Fibroblast of skin of scalp (primary cell): ENCODE data around the gene FCGR3B.
A peak's percentile ranks its signal among the peaks of the same experiment; 100 is the strongest.
"Not testable (repeated sequence)": the region's sequence is repeated elsewhere in the genome, so short reads cannot be mapped to it uniquely, and the experiment has no call there.

ENCODE experiments used
- DNase-seq: peaks from one replicate; pipeline ENCODE4 v3.0.0-alpha.2; 2013

The FCGR3B gene

DNA sequence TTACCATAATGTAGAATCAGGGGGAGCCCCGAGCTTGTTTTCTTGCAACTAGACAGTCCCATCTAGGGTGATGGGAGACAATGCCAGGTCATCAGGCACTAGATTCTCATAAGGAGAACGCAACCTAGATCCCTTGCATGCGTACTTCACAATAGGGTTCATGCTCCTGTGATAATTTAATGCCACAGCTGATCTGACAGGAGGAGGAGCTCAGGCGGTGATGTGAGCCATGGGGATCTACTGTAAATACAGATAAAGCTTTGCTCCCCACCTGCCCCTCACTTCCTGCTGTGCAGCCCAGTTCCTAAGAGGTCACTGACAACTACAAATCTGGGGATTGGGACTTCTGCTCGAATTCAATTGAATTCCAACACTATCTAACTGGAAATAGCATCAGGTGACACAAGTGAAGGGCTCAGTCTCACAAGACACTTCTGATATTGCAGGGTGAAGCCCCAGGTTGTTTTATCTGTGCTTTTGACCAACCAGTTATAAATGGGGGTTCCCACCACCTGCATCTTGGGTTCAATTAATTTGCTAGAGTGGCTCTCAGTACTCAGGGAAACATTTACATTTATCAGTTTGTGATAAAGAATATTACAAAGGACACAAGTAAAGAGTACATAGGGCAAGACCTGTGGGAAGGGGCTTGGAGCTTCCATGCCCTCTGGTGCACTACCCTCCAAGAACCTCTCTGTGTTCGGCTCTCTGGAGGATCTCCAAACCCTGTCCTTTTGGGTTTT, 7.4 kb upstream of the FCGR3B start:
- DNase-seq, result not testable (repeated sequence)

DNA sequence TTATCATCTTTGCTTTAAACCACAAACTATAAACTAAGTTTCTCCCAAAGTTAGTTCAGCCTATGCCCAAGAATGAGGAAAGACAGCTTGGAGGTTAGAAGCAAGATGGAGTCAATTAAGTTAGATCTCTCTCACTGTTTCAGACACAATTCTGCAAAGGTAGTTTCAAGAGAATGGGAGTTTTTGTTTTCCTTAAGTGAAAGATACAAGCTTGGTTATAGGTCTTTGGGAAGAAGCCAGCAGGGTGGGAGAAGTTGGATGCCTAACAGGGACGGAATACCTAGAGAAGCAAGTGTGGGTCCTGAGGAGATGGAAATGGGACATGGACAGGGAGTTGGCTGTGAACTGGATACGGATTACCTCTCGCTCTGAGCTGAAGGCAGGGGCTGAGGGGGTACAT, 6.0 kb upstream of the FCGR3B start:
- DNase-seq, result not testable (repeated sequence)

DNA sequence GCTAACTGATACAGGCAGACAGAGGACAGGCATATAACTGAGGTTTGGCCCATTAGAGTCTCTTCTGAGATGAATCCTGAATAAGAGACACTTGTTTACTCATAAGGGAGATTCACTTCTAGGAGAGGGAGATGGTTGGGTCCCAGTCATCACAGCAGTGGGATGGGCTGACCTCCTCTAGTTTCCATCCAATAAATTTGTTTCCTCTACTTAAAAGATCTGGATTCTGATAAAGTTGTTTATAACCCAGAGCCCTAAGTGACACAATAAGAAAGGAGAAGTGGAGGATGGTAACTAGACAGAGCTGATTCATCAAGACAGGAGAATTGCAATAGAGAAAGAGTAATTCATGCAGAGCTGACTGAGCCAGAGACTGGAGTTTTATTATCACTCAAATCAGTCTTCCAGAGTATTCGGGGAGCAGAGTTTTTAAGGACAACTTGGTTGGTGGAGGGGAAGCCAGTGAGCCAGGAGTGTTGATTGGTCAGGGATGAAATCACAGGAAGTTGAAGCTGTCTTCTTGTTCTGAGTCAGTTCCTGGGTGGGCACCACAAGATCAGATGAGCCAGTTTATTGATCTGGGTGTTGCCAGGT, 5.3 kb upstream of the FCGR3B start:
- DNase-seq, result not testable (repeated sequence)

DNA sequence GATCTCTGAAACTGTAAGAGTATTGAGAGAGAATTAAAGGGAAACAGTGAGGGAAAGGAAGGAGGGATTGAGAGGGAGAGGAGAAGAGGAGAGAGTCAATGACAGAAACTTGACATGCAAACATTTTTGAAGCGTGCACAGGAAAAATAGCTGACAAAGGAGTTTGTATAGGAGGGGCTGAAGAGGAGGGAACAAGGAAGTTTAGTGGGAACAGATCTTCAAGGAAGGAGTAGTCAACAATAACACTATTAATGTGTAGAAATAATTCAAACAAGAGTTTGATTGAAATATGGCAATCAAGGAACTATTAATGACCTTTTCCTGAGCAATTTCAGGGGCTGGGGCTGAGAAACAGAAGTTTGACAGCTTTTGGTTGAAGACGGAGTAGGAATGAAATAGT, 4.0 kb upstream of the FCGR3B start:
- not testable (repeated sequence) for DNase-seq

DNA sequence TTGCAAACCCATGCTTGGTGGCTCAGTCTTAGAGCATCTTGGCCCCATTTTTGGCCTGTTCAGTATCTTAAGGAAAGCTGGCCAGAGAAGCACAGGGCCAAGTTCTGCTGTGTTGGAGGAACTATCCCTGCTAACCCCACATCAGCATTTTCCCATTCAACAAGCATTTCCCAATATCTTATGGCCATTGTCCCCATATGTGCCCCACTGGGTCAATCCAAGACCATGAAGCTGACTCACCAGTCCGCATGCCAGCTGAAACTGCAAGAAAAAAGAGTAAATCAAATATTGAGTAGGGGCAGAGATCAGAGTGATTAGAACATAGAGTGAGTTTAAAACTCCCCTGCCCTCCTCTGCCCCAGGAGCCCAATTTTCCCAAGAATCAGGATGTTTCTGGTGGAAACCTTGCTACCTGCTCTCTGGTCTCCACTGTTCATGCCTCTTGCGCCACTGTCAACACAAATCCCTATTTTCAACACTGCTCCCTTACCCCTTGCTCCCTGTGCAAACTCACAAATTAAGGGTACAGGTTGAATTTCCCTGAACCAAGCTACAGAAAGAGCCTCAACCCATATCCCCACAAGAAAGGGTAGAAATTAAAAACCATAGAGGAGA, 741 bp downstream of the FCGR3B start:
- not testable (repeated sequence) for DNase-seq

DNA sequence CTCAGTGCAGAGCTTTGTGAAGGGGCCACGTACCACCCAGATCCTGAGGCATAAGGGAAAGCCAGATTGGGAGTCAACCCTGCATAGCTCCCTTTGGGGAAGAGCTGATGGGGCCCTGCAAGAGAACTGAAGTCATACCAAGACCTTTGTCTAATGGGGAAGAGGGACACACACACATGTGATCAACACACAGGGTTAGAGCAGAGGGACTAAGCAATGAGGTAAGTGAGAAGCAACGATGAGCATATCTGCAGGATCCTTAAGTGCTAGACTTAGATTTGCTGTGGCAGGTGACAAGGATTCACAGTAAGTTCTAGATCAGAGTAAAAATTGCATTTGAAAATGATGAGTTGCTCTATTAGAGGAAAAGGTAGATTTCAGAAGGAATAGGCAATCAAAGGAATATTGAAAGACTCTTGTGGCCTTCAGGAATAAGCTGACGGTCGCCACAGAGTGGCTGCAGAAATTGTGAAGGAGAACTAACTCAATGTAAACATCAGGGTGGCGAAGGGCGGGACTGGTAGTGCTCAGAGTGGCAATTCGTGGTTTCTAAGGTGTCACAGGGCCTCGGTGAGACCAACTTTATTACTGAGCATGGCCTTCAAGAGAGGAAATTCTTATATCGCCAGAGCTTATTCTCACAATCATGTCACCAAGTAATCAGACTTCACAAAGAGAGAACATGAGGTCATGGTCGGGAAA, 4.4 kb downstream of the FCGR3B start:
- not testable (repeated sequence) for DNase-seq

DNA sequence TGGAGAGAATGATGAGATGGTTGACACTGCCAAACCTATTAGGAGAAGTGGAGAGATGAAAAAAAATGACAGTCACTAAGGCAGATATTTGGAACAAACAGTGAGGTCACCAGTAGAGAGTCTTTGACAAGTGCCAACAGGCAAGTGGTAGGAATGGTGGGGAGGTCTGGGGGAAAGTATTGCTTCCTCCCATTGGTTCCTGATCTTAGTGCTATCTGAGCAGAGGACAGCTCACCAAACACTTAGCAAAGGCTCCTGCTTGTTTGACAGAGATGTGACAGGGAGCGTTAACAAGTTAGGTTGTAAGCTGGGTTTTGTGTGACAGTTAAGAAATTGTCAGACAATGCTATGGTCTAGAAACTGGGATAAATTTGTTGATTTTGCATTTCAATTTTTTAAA, 6.4 kb downstream of the FCGR3B start:
- DNase-seq, result not testable (repeated sequence)

DNA sequence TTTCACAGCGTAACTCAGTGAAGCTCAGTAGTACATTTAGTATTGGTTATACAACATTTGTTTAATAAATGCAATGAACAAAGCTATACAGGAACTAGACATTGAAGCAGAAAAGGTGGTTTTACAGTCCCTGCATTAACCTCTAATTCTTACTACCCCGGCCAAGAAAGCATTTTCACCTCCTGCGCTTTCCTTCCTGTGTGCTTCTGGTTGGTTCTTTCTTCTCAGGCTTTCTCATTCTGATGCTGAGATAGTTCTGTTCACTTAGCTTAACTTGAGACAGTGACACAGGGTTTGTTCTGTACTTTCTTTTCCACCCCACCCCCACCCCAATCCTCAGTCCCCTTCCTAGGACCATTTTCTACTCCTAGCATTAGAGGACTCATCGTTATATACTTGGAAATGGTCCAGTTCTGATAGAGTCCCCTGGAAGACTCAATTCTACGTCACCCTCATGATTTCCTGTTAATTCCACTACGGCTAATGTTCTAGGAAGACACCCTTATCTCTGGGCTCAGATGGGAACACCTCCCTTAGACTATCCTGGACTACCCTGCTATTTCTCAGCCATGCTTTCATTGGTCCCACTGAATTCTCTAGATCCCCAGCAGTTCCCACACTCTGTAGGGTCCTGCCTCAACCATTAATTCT, 7.5 kb downstream of the FCGR3B start:
- not testable (repeated sequence) for DNase-seq

DNA sequence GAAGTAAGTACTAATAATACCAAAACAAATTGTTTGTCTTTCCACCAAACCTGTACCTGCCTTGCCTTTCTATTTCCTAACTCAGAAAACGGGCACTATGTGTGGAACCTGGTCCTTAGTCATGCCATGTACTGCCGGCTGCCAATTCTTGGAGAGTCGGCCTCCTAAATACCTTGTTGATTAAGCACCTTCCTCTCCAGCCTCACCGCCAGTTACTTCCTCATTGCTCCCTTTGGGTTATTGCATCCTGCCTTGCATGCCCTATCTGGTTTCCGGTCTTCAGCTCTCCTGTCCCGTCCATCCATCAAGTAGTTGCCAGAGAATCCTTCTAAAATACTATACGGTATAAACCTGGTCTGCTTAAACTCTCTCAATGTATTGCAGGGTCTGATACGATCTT, 8.9 kb downstream of the FCGR3B start:
- DNase-seq, result not testable (repeated sequence)

DNA sequence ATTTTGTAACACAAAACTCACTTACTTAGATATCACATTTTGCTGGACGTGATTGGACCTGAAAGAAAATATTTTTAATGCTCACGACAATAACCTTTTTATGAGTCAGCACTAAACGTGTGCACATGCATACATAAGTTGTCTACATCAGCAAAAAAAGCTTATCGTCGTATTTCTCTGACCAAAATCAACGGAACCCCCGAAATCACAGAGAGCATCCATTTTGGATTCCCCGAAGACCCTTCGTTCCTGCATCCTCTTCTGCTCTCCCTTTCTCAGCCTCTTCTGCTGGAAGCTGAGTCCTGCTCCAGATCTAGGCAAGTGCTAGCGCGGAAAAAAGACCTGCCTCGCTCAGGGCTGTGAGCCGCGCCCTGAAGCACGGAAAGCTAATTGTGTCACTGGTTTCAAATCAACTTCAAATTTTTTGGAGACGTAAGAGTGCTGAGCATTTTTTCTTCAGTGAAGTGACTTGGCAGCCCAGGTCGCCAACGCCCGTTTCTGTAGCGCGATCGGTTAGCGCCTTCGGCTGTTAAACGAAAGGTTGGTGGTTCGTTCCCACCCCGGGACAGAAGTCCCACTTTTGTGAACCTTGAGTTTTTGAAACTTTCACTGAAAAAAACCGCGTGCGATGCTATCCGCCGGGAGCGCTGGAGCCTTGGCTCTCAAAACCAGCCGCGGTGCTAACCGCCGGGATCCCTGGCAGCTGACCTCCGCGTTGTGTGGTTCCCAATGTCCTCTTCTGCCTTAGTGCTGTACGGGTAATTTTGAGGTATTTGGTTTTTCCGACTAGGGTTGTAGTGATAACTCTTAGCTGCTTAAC, 9.6 kb downstream of the FCGR3B start:
- DNase-seq, result peak; percentile 78

DNA sequence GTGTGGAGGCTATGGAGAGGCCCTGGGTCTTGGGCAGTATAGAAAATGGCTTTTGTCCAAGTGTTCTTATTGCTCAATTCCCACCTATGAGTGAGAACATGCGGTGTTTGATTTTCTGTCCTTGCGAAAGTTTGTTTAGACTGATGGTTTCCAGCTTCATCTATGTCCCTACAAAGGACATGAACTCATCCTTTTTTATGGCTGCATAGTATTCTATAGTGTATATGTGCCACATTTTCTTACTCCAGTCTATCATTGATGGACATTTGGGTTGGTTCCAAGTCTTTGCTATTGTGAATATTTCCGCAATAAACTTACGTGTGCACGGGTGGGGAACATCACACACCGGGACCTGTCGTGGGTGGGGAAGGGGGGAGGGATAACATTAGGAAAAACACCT, 10.6 kb downstream of the FCGR3B start:
- not testable (repeated sequence) for DNase-seq

DNA sequence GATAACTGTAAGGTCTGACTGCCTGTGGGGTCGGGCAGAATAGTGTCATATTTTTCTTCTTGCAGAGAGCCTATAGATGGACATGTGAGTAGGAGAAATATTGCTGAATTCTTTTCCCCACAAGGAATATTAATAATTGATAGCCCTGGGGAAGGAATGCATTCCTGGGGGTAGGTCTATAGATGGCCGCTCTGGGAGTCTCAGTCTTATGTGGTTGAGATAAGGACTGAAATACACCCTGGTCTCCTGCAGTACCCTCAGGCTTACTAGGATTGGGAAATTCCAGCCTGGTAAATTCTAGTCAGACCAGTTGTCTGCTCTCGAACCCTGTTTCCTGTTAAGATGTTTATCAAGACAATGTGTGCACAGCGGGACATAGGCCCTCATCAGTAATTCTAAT, 12.5 kb downstream of the FCGR3B start:
- DNase-seq, result not testable (repeated sequence)

DNA sequence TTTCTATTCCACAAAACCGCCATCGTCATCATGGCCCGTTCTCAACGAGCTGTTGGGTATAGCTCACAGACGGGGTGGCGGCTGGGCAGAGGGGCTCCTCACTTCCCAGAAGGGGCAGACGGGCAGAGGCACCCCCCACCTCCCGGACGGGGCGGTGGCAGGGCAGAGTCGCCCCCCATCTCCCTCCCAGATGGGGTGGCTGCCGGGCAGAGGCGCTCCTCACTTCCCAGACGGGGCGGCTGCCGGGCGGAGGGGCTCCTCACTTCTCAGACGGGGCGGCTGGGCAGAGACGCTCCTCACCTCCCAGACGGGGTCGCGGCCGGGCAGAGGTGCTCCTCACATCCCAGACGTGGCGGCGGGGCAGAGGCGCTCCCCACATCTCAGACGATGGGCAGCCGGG, 14.6 kb downstream of the FCGR3B start:
- DNase-seq, result not testable (repeated sequence)

DNA sequence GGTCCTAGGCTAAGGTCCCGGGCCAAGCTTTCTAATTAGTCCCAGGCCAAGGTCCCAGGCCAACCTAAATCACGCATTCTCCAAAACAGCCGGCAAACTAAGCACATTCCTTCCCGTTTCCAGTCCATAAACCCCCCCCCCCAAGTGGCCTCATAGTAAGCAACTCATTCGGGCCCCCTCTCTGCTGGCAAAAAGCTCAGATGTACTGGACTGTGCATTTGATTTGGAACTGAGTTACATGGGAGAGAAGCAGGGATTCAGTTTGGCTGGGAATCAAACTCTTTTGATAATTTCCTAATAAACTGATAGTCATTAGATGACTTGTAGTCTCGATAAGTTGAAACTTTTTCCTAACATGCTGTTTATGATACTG, 17.8 kb downstream of the FCGR3B start:
- DNase-seq, result peak; percentile 35

DNA sequence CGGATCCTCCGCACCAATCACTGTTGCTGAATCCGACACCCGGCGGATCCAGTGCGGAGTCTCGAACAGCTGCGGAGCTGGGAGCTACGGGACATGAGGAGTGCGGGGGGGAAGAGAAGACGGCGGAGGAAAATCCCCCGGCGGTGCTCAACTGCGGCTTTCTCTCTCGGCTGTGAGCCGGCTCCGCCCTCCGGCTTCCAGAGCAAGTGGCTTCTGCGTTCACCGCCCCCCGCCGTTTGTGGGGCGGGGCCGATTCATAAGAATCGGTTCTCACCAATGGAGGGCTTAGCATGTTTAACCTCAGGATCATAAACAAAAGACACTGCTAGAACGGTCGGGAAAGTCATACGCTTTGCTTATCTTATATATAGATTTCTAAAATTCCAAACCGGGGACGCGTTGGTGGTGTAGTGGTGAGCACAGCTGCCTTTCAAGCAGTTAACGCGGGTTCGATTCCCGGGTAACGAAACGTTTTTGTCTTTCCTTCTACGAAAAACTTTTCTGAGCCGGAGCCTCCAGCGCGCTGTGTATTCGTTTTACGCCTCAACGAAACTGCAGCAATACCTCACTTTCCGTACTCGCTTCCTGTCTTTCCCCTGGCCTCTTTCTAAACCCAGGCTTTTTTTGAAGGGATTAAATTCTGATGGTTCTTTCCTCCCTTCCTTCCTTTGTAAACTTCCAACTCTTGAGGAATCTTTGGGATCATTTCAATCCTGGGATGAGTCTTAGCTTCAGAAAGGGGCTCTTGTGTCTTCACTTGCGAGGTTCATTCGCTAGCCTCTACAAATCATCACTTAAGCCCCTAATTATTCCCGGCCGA, 18.4 kb downstream of the FCGR3B start:
- peak; percentile 99 for DNase-seq

DNA sequence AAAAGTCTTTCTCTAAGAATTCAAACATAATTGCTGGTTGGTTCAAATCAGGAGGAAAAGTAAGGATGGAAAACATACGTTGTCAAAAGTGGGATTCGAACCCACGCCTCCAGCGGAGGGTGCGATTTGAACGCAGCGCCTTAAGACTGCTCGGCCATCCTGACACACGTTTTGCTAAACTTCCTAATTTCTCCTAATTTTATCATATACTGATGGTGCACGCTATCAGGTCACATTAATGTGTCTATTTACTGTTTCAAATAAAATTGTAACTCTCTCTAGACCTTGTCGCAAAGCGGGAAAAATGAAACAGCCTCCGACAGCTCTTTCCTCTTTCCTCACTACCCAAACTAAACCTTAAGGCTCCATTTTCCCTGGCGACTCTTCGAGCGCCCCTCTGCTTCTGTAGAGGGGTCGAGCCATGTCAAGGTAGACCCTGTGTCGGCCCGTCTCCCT, 19.1 kb downstream of the FCGR3B start:
- peak; percentile 50 for DNase-seq

DNA sequence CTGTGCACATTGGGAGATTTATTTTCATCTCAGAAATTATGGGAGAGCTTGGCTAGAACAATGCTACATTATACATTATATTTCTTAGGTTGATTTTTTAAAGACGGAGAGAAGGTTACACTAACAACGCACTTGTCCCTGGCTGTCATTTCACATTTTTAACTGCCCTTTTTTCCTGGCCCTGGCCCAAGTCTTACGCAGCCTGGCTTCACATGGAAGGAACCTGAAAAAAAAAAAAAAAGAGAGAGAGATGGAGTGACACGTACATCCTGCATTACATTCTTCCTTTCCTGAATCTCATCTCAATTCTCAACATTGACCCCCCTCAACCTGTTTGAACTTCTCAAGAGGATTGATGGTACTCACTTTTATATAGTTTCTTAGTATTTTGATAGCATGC, 20.8 kb downstream of the FCGR3B start:
- not testable (repeated sequence) for DNase-seq

DNA sequence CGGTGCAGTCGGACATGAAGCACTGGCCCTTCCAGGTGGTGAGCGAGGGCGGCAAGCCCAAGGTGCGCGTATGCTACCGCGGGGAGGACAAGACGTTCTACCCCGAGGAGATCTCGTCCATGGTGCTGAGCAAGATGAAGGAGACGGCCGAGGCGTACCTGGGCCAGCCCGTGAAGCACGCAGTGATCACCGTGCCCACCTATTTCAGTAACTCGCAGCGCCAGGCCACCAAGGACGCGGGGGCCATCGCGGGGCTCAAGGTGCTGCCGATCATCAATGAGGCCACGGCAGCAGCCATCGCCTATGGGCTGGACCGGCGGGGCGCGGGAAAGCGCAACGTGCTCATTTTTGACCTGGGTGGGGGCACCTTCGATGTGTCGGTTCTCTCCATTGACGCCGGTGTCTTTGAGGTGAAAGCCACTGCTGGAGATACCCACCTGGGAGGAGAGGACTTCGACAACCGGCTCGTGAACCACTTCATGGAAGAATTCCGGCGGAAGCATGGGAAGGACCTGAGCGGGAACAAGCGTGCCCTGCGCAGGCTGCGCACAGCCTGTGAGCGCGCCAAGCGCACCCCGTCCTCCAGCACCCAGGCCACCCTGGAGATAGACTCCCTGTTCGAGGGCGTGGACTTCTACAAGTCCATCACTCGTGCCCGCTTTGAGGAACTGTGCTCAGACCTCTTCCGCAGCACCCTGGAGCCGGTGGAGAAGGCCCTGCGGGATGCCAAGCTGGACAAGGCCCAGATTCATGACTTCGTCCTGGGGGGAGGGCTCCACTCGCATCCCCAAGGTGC, 24.2 kb downstream of the FCGR3B start:
- DNase-seq, result not testable (repeated sequence)

DNA sequence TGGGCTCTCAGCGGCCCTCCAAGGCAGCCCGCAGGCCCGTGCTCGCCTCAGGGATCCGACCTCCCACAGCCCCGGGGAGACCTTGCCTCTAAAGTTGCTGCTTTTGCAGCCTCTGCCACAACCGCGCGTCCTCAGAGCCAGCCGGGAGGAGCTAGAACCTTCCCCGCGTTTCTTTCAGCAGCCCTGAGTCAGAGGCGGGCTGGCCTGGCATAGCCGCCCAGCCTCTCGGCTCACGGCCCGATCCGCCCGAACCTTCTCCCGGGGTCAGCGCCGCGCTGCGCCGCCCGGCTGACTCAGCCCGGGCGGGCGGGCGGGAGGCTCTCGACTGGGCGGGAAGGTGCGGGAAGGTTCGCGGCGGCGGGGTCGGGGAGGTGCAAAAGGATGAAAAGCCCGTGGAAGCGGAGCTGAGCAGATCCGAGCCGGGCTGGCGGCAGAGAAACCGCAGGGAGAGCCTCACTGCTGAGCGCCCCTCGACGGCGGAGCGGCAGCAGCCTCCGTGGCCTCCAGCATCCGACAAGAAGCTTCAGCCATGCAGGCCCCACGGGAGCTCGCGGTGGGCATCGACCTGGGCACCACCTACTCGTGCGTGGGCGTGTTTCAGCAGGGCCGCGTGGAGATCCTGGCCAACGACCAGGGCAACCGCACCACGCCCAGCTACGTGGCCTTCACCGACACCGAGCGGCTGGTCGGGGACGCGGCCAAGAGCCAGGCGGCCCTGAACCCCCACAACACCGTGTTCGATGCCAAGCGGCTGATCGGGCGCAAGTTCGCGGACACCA, 25.0 kb downstream of the FCGR3B start:
- DNase-seq, result peak; percentile 38
